A549 treated with GW870086 at 1 μM for 4 hours (cell line): Measurements from ENCODE around the gene TRAPPC2. TPM values are rescaled to one million over a fixed set of nuclear protein-coding genes. Genes with fewer than 3 reads are reported as not detected.

ENCODE experiments used
- total RNA-seq: library from RNA; stranded (reverse); fragments of 200-300 nt; extraction: Qiagen RNA extraction; gene quantifications from 5 replicates; pipeline ENCODE4 v1.2.3, GENCODE V29; 2022; ENCODE audit warnings: low read depth

The TRAPPC2 gene
- 6.4 to 9.3 TPM (median 7.7 TPM) in 5 replicates for total RNA-seq

DNA sequence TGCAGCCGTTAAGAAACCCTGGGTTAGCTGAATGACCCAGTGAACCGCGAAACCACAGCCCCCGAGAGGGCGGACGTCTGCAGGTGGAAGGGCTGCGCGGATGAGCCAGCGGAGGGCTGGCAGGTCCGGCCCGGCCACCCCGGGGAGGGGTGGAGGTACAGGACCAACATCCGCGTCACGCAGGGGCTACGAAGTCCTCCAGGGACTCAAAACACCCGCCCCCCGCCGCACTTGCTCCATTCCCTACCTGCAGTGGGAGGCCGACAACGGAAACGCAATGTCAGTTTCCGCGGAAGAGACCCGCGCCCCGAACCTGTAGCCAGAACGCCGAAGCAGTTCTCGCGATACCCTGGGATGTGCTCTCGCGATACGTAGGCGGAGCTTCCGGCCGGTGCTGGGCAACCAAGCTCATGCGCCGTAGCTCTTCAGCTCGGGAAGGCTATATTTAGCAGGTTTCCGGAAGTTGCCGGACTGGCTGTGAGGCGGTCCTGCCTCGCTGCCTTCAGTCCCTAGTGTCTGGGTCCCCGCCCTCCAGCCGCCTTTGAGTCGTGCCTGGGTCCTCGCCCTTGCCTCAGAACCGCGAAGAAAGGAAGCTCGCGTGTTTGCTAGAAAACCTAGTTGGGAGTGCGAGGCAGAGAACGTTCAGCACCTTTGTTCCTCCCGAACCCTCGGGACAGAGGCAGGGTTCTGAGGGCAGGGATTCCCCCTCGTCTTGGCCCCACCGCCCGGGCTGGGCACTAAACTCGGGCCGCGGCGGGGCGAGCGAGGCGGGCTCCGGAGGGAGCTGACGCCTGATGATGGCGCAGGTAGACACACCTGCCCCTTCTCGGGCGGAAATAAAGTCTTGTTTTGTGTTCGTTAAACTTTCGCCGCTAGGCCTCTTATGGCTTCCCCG, at the start of gene TRAPPC2, which contains the start of gene OFD1:
Gene TRAPPC2 (minus strand): TSS at position 343 of the 895 bp plus-strand sequence. CDS start 14,657 bp downstream, outside the sequence.
Gene OFD1 (plus strand): TSS at position 471 of the 895 bp plus-strand sequence. CDS start 324 bp downstream, at position 795.

GRCh38 chrX:13688958-13689740, 45.3 kb downstream of the TRAPPC2 start, which contains the start of gene RAB9A:
Gene RAB9A, plus strand, starts transcription at chrX:13689128. Its CDS starts 19,619 bp downstream, at chrX:13708747.

Other genes with a start within 250 kb of the TRAPPC2 start
- 0.05 to 0.06 TPM in 2 of 5 replicates, not detected in the others for gene EGFL6, start 165.0 kb downstream of the TRAPPC2 start, total RNA-seq
- 0.51 to 0.91 TPM (median 0.64 TPM) in 5 replicates for gene TCEANC, start 81.5 kb downstream of the TRAPPC2 start, total RNA-seq
- gene RAB9A, start 45.5 kb downstream of the TRAPPC2 start, total RNA-seq: 29.9 to 35.4 TPM (median 34.6 TPM) in 5 replicates
- 11.9 to 12.8 TPM (median 12.3 TPM) in 5 replicates for gene OFD1, start 128 bp upstream of the TRAPPC2 start, total RNA-seq
- 0.08 to 0.14 TPM (median 0.14 TPM) in 3 of 5 replicates, not detected in the others for gene GPM6B, start 82.5 kb upstream of the TRAPPC2 start, total RNA-seq